ENCODE measurements around the gene APOBEC3G.
"Not testable (repeated sequence)": the region's sequence is repeated elsewhere in the genome, so short reads cannot be mapped to it uniquely, and the experiment has no call there.

The APOBEC3G gene

GRCh38 chr22:39077026-39077840, at the start of gene APOBEC3G:
TSS of gene APOBEC3G (plus strand) at chr22:39077275. CDS start at chr22:39077362, 87 bp downstream.
- peak; percentile 37 for DNase-seq (ENCODE audit: low spot score)

- no peak for DNase-seq (ENCODE audit: low spot score)
Measured at GRCh38 chr22:39027717-39028116, 49.4 kb upstream of the APOBEC3G start.

DNA sequence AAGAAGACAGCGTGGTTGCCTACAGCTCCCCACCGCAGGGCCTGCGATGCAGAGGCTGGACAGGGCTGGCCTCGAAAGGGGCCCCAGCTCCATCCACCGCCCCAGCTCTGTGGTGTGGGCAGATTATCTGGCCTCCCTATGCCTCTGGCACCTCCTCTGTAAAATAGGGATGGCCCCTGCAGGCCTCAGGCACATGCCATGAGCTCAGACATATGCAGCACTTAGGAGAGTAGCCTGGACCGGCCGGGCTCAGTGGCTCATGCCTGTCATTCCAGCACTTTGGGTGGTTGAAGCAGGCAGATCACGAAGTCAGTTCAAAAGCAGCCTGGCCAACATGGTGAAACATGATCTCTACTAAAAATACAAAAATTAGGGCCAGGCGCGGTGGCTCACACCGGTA, 48.8 kb upstream of the APOBEC3G start:
- no peak for DNase-seq (ENCODE audit: low spot score)

DNA sequence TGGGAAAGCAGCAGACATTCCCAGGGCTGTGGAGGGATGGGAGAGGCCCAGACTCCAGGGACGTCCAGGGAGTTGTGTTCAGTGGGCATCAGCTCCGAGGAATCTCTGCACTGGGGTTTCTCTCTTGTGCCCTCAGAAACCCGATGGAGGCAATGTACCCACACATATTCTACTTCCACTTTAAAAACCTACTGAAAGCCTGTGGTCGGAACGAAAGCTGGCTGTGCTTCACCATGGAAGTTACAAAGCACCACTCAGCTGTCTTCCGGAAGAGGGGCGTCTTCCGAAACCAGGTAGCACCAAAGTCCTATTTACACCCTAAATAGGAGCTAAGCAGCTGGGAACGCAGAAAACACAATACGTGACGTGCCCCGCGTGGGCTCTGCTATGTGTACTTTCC, 47.8 kb upstream of the APOBEC3G start:
- DNase-seq (ENCODE audit: low spot score): no peak

- DNase-seq (ENCODE audit: low spot score): no peak
Measured at GRCh38 chr22:39030705-39031104, 46.4 kb upstream of the APOBEC3G start.

DNA sequence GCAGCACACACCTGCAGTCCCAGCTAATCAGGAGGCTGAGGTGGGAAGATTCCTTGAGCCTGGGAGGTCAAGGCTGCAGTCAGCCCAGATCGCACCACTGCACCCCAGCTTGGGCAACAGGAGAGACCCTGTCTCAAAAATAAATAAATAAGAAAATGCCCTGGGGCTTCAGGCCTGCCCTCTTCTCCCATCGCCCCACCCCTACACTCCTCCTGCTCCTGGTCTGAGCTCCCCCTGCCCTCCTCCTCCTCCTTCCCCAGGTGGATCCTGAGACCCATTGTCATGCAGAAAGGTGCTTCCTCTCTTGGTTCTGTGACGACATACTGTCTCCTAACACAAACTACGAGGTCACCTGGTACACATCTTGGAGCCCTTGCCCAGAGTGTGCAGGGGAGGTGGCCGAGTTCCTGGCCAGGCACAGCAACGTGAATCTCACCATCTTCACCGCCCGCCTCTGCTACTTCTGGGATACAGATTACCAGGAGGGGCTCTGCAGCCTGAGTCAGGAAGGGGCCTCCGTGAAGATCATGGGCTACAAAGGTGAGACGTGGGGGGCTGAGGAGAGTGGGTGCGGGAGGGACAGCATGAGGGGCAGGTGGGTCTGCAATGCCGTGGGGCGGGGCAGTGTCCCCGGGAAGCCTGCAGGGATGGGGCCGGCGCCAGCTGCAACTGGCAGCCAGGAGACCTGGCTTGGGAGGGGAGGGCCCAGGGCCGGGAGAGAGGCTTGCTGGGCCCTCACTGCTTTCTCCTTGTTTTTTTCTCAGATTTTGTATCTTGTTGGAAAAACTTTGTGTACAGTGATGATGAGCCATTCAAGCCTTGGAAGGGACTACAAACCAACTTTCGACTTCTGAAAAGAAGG, 45.4 kb upstream of the APOBEC3G start:
- not testable (repeated sequence) for DNase-seq (ENCODE audit: low spot score)

GRCh38 chr22:39037071-39037470, 40.0 kb upstream of the APOBEC3G start:
- DNase-seq (ENCODE audit: low spot score): not testable (repeated sequence)

DNA sequence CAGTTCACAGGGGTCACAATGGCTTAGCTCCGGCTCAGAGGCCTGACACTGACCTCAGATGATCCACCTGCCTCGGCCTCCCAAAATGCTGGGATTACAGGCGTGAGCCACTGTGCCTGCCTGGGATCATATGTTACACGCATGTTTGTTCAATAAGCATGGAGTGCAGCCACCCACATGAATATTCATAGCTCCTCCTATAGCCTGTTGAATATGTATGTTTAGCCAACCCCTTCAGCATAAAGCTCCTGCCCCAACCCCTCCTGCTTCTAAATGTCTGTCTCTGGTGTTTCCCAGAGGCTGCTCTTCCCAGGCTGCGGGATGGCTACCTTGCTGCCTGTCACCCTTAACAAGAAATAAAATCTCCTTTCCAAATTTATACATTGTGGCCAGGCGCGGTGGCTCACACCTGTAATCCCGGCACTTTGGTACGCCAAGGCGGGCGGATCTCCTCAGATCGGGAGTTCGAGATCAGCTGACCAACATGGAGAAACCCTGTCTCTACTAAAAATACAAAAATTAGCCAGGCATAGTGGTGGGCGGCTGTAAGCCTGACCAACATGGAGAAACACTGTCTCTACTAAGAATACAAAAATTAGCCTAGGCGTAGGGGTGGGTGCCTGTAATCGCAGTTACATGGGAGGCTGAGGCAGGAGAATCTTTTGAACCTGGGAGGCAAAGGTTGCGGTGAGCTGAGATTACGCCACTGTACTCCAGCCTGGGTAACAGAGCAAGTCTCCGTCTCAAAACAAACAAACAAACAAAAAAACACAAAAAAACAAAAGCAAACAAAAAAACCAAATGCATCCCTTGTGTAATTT, 37.6 kb upstream of the APOBEC3G start:
- no peak for DNase-seq (ENCODE audit: low spot score)

DNA sequence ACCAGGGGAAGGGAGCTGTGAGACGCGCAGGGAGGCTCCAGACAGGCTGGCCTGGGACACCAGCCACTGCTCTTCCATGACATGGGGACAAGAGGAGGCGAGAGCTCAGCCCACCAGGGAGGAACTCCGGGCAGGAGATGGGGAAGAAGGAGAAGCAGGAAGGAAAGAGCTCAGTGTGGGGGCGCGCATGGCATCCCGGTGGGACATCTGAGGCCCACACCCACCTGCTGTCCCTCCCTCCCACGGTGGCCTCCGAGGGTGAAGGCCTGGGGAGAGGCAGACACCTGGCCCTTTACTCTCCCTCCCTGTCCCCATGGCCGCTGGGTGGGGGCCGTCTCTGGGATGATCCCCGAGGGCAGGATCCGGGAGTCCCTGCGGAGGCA, 36.9 kb upstream of the APOBEC3G start:
- not testable (repeated sequence) for DNase-seq (ENCODE audit: low spot score)

DNA sequence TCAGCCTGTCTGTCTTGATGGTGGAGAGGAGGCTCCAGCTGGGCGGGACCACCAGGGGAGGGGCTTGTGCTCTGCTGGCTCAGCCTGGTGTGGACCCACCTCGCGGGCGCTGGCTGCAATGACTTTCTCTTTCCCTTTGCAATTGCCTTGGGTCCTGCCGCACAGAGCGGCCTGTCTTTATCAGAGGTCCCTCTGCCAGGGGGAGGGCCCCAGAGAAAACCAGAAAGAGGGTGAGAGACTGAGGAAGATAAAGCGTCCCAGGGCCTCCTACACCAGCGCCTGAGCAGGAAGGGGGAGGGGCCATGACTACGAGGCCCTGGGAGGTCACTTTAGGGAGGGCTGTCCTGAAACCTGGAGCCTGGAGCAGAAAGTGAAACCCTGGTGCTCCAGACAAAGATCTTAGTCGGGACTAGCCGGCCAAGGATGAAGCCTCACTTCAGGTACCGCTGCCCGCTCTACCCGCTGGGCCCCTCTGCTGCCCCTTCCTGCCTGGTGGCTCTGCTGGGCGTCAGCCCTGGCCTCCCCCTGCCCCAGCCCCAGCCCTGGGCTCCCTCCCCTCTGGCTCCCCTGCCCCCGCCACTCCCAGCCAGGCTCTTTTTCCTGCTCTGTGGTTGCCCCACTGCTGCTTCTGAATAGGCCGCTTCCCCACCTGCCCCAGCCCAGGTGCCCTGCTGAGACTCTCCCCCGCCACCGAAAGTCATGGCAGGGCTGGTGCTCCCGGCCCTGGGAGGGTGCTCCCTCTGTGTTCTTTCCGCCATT, 36.4 kb upstream of the APOBEC3G start, which contains the start of gene APOBEC3F:
Gene APOBEC3F (plus strand): TSS at position 327 of the 759 bp plus-strand sequence. CDS start 97 bp downstream, at position 424.
- DNase-seq (ENCODE audit: low spot score): not testable (repeated sequence)

GRCh38 chr22:39041908-39042307, 35.2 kb upstream of the APOBEC3G start:
- no peak for DNase-seq (ENCODE audit: low spot score)

DNA sequence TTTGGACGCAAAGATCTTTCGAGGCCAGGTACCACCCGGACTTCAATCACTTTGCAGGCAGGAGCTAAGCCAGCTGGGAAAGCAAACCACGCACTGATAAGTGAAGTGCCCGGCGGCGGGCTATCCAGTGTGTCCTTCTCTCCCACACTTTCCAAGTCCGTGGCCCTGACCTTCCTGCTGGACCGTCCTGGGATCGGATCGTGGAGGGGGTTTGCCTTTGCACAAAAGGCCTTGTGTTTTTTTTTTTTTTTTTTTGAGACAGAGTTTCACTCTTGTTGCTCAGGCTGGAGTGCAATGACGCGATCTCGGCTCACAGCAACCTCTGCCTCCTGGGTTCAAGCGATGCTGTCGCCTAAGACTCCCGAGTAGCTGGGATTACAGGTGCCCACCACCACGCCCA, 34.0 kb upstream of the APOBEC3G start:
- DNase-seq (ENCODE audit: low spot score): not testable (repeated sequence)

DNA sequence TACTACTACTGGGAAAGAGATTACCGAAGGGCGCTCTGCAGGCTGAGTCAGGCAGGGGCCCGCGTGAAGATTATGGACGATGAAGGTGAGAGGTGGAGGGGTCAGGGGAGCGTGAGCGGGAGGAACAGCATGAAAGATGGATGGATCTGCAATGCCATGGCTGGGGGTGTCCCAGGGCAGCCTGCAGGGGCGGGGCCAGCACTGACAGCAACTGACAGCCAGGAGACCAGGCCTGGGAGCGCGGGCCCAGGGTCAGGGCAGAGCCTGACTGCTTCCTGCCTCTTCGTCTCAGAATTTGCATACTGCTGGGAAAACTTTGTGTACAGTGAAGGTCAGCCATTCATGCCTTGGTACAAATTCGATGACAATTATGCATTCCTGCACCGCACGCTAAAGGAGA, 31.9 kb upstream of the APOBEC3G start:
- not testable (repeated sequence) for DNase-seq (ENCODE audit: low spot score)

DNA sequence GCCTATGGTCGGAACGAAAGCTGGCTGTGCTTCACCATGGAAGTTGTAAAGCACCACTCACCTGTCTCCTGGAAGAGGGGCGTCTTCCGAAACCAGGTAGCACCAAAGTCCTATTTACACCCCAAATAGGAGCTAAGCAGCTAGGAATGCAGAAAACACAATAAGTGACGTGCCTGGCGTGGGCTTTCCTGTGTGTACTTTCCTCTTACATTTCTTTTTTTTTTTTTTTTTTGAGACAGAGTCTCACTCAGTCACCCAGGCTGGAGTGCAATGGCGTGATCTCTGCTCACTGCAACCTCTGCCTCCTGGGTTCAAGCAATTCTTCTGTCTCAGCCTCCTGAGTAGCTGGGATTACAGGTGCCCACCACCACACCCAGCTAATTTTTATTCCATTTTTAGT, 27.6 kb upstream of the APOBEC3G start:
- not testable (repeated sequence) for DNase-seq (ENCODE audit: low spot score)

DNA sequence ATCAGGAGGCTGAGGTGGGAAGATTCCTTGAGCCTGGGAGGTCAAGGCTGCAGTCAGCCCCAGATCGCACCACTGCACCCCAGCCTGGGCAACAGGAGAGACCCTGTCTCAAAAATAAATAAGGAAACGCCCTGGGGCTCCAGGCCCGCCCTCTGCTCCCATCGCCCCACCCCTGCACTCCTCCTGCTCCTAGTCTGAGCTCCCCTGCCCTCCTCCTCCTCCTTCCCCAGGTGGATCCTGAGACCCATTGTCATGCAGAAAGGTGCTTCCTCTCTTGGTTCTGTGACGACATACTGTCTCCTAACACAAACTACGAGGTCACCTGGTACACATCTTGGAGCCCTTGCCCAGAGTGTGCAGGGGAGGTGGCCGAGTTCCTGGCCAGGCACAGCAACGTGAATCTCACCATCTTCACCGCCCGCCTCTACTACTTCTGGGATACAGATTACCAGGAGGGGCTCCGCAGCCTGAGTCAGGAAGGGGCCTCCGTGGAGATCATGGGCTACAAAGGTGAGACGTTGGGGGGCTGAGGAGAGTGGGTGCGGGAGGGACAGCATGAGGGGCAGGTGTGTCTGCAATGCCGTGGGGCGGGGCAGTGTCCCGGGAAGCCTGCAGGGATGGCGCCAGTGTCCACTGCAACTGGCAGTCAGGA, 25.1 kb upstream of the APOBEC3G start:
- not testable (repeated sequence) for DNase-seq (ENCODE audit: low spot score)

DNA sequence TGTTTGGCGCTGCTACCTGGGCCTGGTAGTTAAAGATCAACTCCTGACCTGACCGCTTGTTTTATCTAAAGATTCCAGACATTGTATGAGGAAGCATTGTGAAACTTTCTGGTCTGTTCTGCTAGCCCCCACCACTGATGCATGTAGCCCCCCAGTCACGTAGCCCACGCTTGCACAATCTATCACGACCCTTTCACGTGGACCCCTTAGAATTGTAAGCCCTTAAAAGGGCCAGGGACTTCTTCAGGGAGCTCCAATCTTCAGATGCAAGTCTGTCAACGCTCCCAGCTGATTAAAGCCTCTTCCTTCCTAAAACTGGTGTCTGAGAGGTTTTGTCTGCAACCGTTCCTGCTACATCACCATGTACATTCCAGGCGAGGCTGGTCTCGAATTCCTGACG, 21.4 kb upstream of the APOBEC3G start:
- no peak for DNase-seq (ENCODE audit: low spot score)

DNA sequence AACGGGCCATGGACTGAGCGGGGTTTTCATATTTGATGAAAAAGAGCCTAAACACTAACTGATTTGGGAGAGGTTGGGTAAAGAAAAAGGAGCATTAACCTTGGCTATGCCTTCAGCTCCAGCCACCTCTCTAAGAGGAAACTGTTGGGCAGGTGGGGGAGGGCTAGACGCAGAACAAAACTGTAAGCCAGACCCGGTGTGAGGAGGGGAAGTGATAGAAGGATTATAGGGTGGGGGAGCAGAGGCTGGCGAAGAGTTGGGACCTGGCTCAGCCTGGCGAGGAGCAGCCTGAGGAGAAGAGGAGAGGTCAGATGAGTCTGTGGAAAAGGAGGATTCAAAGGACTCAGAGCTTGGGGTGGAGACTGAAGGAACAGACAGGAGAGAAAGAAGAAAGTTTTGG, 15.8 kb upstream of the APOBEC3G start:
- not testable (repeated sequence) for DNase-seq (ENCODE audit: low spot score)

- not testable (repeated sequence) for DNase-seq (ENCODE audit: low spot score)
Measured at GRCh38 chr22:39061951-39062350, 15.1 kb upstream of the APOBEC3G start.

GRCh38 chr22:39063904-39064303, 13.2 kb upstream of the APOBEC3G start:
- not testable (repeated sequence) for DNase-seq (ENCODE audit: low spot score)

DNA sequence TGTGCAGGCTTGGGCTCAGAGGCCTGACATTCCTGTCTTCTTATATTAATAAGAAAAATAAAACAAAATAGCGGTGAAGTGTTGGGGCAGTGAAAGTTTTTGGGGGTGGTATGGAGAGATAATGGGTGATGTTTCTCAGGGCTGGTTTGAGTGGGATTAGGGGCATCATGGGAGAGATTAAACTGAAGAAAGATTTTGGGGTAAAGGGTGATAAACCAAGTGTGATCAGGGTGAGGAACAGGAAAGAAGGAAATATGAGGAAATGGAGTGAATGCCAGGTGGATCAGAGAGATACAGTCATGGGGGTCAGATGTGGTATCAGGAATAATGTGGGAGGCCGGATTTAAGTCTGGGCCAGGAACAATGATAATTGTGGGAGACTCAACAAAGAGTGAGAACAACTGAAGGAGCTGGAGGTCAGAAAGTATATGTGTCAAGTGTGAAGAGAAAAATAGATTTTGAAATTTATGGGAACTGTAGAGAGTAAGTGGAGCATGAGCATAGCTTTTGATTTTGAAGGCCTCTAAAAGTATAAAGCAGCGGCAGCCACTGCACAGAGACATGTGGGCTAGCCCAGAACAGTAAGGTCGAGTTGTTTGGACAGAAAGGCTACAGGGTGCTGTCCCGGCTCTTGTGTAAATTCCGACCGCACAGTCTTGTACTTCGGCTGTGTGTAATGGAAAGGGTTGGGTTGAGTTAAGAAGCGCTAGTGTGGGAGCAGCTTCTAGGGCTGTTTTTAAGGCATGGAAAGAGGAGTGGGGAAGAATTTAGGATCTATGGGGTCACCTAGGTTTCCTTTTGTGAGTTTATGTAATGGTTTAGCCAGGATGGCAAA, 10.4 kb upstream of the APOBEC3G start:
- not testable (repeated sequence) for DNase-seq (ENCODE audit: low spot score)
